ENCODE data around the gene PTPRR. TPM values are rescaled to one million over a fixed set of nuclear protein-coding genes. Genes with fewer than 3 reads are reported as not detected.

PTPRR gene
- total RNA-seq, 2 experiments from 2014 or later: not detected

GRCh38 chr12:70639535-70639934 is 281.0 kb downstream of the PTPRR start:
- ChIA-PET POLR2A (no interaction called here), CTCF (no interaction called here)
- peaks cover 0 to 4% of the 10 kb centered on the region in 2 experiments for H3K9me3 ChIP-seq (ENCODE audit: control insufficient read depth in 1 of 2, insufficient read depth in 1 of 2, low read length in 2 of 2)
- no peaks in the 10 kb centered on the region for H3K27me3 ChIP-seq (ENCODE audit: control insufficient read depth in 1 of 2, insufficient read depth in 2 of 2, low read length in 2 of 2)
- TF ChIP-seq, protein P1, sequence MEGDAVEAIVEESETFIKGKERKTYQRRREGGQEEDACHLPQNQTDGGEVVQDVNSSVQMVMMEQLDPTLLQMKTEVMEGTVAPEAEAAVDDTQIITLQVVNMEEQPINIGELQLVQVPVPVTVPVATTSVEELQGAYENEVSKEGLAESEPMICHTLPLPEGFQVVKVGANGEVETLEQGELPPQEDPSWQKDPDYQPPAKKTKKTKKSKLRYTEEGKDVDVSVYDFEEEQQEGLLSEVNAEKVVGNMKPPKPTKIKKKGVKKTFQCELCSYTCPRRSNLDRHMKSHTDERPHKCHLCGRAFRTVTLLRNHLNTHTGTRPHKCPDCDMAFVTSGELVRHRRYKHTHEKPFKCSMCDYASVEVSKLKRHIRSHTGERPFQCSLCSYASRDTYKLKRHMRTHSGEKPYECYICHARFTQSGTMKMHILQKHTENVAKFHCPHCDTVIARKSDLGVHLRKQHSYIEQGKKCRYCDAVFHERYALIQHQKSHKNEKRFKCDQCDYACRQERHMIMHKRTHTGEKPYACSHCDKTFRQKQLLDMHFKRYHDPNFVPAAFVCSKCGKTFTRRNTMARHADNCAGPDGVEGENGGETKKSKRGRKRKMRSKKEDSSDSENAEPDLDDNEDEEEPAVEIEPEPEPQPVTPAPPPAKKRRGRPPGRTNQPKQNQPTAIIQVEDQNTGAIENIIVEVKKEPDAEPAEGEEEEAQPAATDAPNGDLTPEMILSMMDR (IDR thresholded peaks at IDR 0.05): no peak
- no peak overlapping the region for H3K4me3 Mint-ChIP-seq
- peaks cover 54% of the 10 kb centered on the region for H3K27me3 Mint-ChIP-seq
- H3K27ac Mint-ChIP-seq: no peak overlapping the region
- H3K4me3 ChIP-seq (ENCODE audit: low read length): no peak overlapping the region
- H3K4me1 Mint-ChIP-seq (ENCODE audit: low read depth): no peaks in the 10 kb centered on the region
- ATAC-seq (ENCODE audit: poor library complexity) (no peak), DNase-seq (no peak)
- no peaks in the 10 kb centered on the region for H3K36me3 ChIP-seq (ENCODE audit: insufficient read depth, low read length)
- H3K4me1 ChIP-seq (ENCODE audit: insufficient read depth, low read length): no peaks in the 10 kb centered on the region
- no peak overlapping the region for H3K27ac ChIP-seq (ENCODE audit: low read depth in 1 of 2, low read length in 2 of 2)
- H3K9me3 Mint-ChIP-seq: no peaks in the 10 kb centered on the region
- no peaks in the 10 kb centered on the region for H3K36me3 Mint-ChIP-seq (ENCODE audit: low read depth)
- intact Hi-C loops (cut with DNase I, micrococcal nuclease): no loop called here

- no peaks in the 10 kb centered on the region for H3K9me3 Mint-ChIP-seq
- ChIA-PET CTCF (no interaction called here), POLR2A (no interaction called here)
- no peak overlapping the region for H3K27ac Mint-ChIP-seq
- intact Hi-C loops (cut with DNase I, micrococcal nuclease): no loop called here
- H3K9me3 ChIP-seq (ENCODE audit: control insufficient read depth in 1 of 2, insufficient read depth in 1 of 2, low read length in 2 of 2): peaks cover 0 to 4% of the 10 kb centered on the region in 2 experiments
- DNase-seq (no peak), ATAC-seq (ENCODE audit: poor library complexity) (no peak)
- H3K4me1 Mint-ChIP-seq (ENCODE audit: low read depth): no peaks in the 10 kb centered on the region
- no peaks in the 10 kb centered on the region for H3K36me3 Mint-ChIP-seq (ENCODE audit: low read depth)
- H3K27ac ChIP-seq (ENCODE audit: low read depth in 1 of 2, low read length in 2 of 2): no peak overlapping the region
- peaks cover 52% of the 10 kb centered on the region for H3K27me3 Mint-ChIP-seq
- H3K27me3 ChIP-seq (ENCODE audit: control insufficient read depth in 1 of 2, insufficient read depth in 2 of 2, low read length in 2 of 2): no peaks in the 10 kb centered on the region
- H3K4me3 Mint-ChIP-seq: no peak overlapping the region
- H3K36me3 ChIP-seq (ENCODE audit: insufficient read depth, low read length): no peaks in the 10 kb centered on the region
- H3K4me1 ChIP-seq (ENCODE audit: insufficient read depth, low read length): no peaks in the 10 kb centered on the region
- TF ChIP-seq, protein P1 (IDR thresholded peaks at IDR 0.05): no peak
- H3K4me3 ChIP-seq (ENCODE audit: low read length): no peak overlapping the region
These were observed 281.7 kb downstream of the PTPRR start for GRCh38 chr12:70638639-70639360.

DNA sequence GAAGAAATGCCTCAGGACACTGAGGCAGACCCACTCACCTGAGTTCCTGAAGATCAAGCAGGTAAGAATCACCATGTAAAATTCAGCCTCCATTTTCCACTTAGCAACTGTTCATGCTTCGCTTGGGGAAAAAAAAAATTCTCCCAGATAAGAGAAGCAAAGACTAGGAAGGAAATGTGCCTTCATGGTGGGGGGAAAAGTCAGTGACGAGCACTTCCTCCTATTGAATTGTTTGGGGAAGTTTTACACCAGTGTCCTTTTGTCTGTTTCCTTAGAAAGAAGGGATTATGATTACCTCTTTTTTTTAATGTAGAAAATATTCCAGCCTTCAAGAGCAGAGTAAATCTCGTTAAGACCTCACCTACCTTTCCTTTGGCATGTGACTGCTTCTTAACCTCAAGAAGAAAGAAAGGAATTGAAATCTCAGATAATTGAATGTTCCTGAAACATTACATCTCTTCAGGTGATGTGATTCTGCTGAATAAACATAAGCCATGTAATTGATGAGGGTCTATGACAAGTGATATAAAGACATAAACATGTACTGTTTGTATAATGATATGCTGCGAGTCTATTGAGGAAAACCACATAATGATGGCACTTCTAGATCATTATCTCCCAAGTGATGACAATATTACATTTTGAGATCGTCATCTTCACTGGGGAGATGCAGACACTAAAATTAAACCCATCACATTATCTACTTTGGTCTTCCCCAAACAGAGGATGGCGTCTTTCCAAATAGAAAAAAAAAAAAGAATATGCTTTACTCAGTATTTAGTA is 283.0 kb downstream of the PTPRR start, which contains the start of gene PTPRB:
Gene PTPRB (minus strand): TSS at position 127 of the 783 bp plus-strand sequence. CDS start 34 bp downstream, at position 93.
- Mint-ChIP-seq H3K4me3 (no peak within 1 kb of the TSS), H3K36me3 (ENCODE audit: low read depth) (no peaks in the 10 kb centered on the region), H3K27me3 (peaks cover 52% of the 10 kb centered on the region), H3K9me3 (no peaks in the 10 kb centered on the region), H3K4me1 (ENCODE audit: low read depth) (no peaks in the 10 kb centered on the region), H3K27ac (no peak within 1 kb of the TSS)
- H3K27me3 ChIP-seq (ENCODE audit: control insufficient read depth in 1 of 2, insufficient read depth in 2 of 2, low read length in 2 of 2): no peaks in the 10 kb centered on the region
- intact Hi-C loops (cut with DNase I, micrococcal nuclease): no loop called here
- peaks cover 0 to 4% of the 10 kb centered on the region in 2 experiments for H3K9me3 ChIP-seq (ENCODE audit: control insufficient read depth in 1 of 2, insufficient read depth in 1 of 2, low read length in 2 of 2)
- H3K4me1 ChIP-seq (ENCODE audit: insufficient read depth, low read length): no peaks in the 10 kb centered on the region
- POLR2A ChIA-PET: no interaction called here
- CTCF ChIA-PET: no interaction called here
- no peak within 1 kb of the TSS for H3K4me3 ChIP-seq (ENCODE audit: low read length)
- no peak for ATAC-seq (ENCODE audit: poor library complexity)
- TF ChIP-seq, protein P1 (IDR thresholded peaks at IDR 0.05): no peak
- H3K36me3 ChIP-seq (ENCODE audit: insufficient read depth, low read length): no peaks in the 10 kb centered on the region
- DNase-seq: no peak
- H3K27ac ChIP-seq (ENCODE audit: low read depth in 1 of 2, low read length in 2 of 2): no peak within 1 kb of the TSS
